Kidney epithelial cell (primary cell): ENCODE data around the gene CHD5. TPM values are rescaled to one million over a fixed set of nuclear protein-coding genes. Genes with fewer than 3 reads are reported as not detected.

Experiments used
- DNase-seq: peaks from one replicate; pipeline ENCODE4 v3.0.0-alpha.2; 2010; ENCODE audit warnings: low read depth
- H3K27me3 ChIP-seq: 2 replicates; pipeline ENCODE4 v1.6.0; 2011; ENCODE audit warnings: low read length; ENCODE audit not compliant: control insufficient read depth, insufficient read depth
- H3K36me3 ChIP-seq: 2 replicates; pipeline ENCODE4 v1.5.1; 2011; ENCODE audit warnings: low read length; ENCODE audit not compliant: control insufficient read depth, insufficient read depth
- H3K4me3 ChIP-seq: 2 replicates; pipeline ENCODE4 v1.5.1; 2011; ENCODE audit warnings: low read depth, mild to moderate bottlenecking, control low read depth, low read length
- CTCF ChIP-seq: IDR thresholded peaks from 2 replicates; pipeline ENCODE4 v1.5.1; 2011; ENCODE audit warnings: mild to moderate bottlenecking, moderate library complexity, low read length, control low read depth, inconsistent platforms; ENCODE audit not compliant: insufficient read depth, poor library complexity, severe bottlenecking
- total RNA-seq: library from RNA; depleted of rRNA; stranded (reverse); fragments of >200 nt; gene quantifications from 2 replicates; pipeline ENCODE4 v1.2.3, GENCODE V29; 2015

The CHD5 gene
- total RNA-seq, 1 donor from 2014 or later: 0.08 TPM

GRCh38 chr1:6099297-6099696 lies 80.8 kb downstream of the CHD5 start:
- no peak for TF ChIP-seq CTCF
- peaks cover 17% of the 10 kb centered on the region for H3K27me3 ChIP-seq
- no peak for DNase-seq

GRCh38 chr1:6098303-6099215 lies 81.6 kb downstream of the CHD5 start:
- peaks cover 17% of the 10 kb centered on the region for H3K27me3 ChIP-seq
- no peaks in the 10 kb centered on the region for H3K36me3 ChIP-seq
- H3K4me3 ChIP-seq: no peak overlapping the region
- no peak for TF ChIP-seq CTCF
- DNase-seq: no peak

More at GRCh38 chr1:6099297-6099696, 80.8 kb downstream of the CHD5 start:
- Histone ChIP-seq H3K4me3 (no peak overlapping the region), H3K36me3 (no peaks in the 10 kb centered on the region)

GRCh38 chr1:6097824-6098223 lies 82.3 kb downstream of the CHD5 start:
- peaks cover 14% of the 10 kb centered on the region for H3K27me3 ChIP-seq
- no peak for DNase-seq
- TF ChIP-seq CTCF: no peak
- no peak overlapping the region for H3K4me3 ChIP-seq
- no peaks in the 10 kb centered on the region for H3K36me3 ChIP-seq

- no peaks in the 10 kb centered on the region for H3K36me3 ChIP-seq
- DNase-seq: no peak
- no peak for TF ChIP-seq CTCF
Observed at GRCh38 chr1:6097117-6097595, 83.0 kb downstream of the CHD5 start.

GRCh38 chr1:6096243-6097116 lies 83.6 kb downstream of the CHD5 start:
- peaks cover 12% of the 10 kb centered on the region for H3K27me3 ChIP-seq
- H3K4me3 ChIP-seq: no peak overlapping the region
- no peak for DNase-seq
- TF ChIP-seq CTCF: no peak
- H3K36me3 ChIP-seq: no peaks in the 10 kb centered on the region

More at GRCh38 chr1:6097117-6097595, 83.0 kb downstream of the CHD5 start:
- Histone ChIP-seq H3K27me3 (peaks cover 13% of the 10 kb centered on the region), H3K4me3 (no peak overlapping the region)
